Transverse colon (tissue), 4 donors: ENCODE measurements around the gene ADCY5. TPM values are rescaled to one million over a fixed set of nuclear protein-coding genes. Genes with fewer than 3 reads are reported as not detected.

Experiments used
- DNase-seq: peaks from one replicate; pipeline ENCODE4 v3.0.0-alpha.2; 2019
- H3K27ac ChIP-seq, 4 donors: fragments of 200-600 bp; sonication (generic); 2 replicates each; pipeline ENCODE4 v1.5.1; 2016 to 2018; ENCODE audit warnings: inconsistent platforms in 4 of 4
- H3K27me3 ChIP-seq: fragments of 200-600 bp; sonication (generic); 2 replicates; pipeline ENCODE4 v1.5.1; 2017; ENCODE audit warnings: inconsistent platforms
- H3K36me3 ChIP-seq, 4 donors: fragments of 200-600 bp; sonication (generic); 2 replicates each; pipeline ENCODE4 v1.5.1; 2017 to 2019; ENCODE audit warnings: inconsistent platforms in 4 of 4
- H3K4me1 ChIP-seq, 4 donors: fragments of 200-600 bp; sonication (generic); 2 replicates each; pipeline ENCODE4 v1.5.1; 2017 to 2020; ENCODE audit warnings: inconsistent platforms in 4 of 4
- H3K4me3 ChIP-seq, 4 donors: fragments of 200-600 bp; sonication (generic); 1 replicate in 1 of 4; 2 replicates in 3 of 4; pipeline versions ENCODE4 v1.5.1 to v1.6.1; 2017 to 2019; ENCODE audit warnings: inconsistent platforms in 4 of 4
- H3K9me3 ChIP-seq, 2 donors: fragments of 200-600 bp; sonication (generic); 2 replicates each; pipeline ENCODE4 v1.5.1; 2017 to 2019; ENCODE audit warnings: inconsistent platforms in 2 of 2
- CTCF ChIP-seq, 5 experiments: fragments of 200-600 bp in 3 of 5; fragments of 450-650 bp in 2 of 5; sonication (generic) in 3 of 5; IDR thresholded peaks; 1 replicate in 2 of 5; 2 replicates in 3 of 5; pipeline ENCODE4 v1.5.1; 2016 to 2017; ENCODE audit warnings: antibody characterized with exemption in 5 of 5, inconsistent platforms in 3 of 5, mild to moderate bottlenecking in 2 of 5, moderate library complexity in 1 of 5
- EP300 ChIP-seq: sonication (generic); formaldehyde crosslinking; IDR thresholded peaks from one replicate; pipeline ENCODE4 v1.6.1; 2017; ENCODE audit warnings: antibody characterized with exemption, low read depth
- POLR2A ChIP-seq: fragments of 450-650 bp; IDR thresholded peaks from one replicate; pipeline ENCODE4 v1.6.1; 2016; ENCODE audit warnings: antibody characterized with exemption, mild to moderate bottlenecking, moderate library complexity
- POLR2AphosphoS5 ChIP-seq, 3 donors: sonication (generic); formaldehyde crosslinking; IDR thresholded peaks; one replicate each; pipeline ENCODE4 v1.6.1; 2016; ENCODE audit warnings: antibody characterized with exemption in 3 of 3
- WGBS, 2 donors: methylation state at CpG; one replicate each; pipeline ENCODE4 v1.1.5; 2018; ENCODE audit warnings: low coverage in 1 of 2; 5-methylcytosine and 5-hydroxymethylcytosine counted together
- in situ Hi-C, 4 donors: fragments of 200-750 bp; cut with MboI; loops; one replicate each; pipeline versions ENCODE4 v1.15.0 to v1.15.1; 2017; ENCODE audit warnings: low sequenced_read_pairs in 3 of 4, low pct_ligation_motif_present in 1 of 4, low pct_unique_long_range_greater_than_20kb in 1 of 4
- intact Hi-C: fragments of 100-400 bp; cut with DNase I; formaldehyde crosslinking; loops from one replicate; pipeline ENCODE4 v1.15.1; 2023; ENCODE audit warnings: low total_unique reads
- total RNA-seq, 4 donors: library from RNA; depleted of rRNA; stranded (reverse); fragments of >200 nt; gene quantifications; one replicate each; pipeline ENCODE4 v1.1.0, GENCODE V29; 2016

ADCY5 gene
- total RNA-seq, 4 donors from 2014 or later, result 13.9 to 42.0 (median 28.6) TPM

GRCh38 chr3:123483146-123483545 lies 34.3 kb upstream of the ADCY5 start:
- Histone ChIP-seq H3K4me1 (no peaks in the 10 kb centered on the region), H3K27me3 (no peaks in the 10 kb centered on the region), H3K36me3 (no peaks in the 10 kb centered on the region), H3K9me3 (no peaks in the 10 kb centered on the region), H3K27ac (no peak overlapping the region), H3K4me3 (no peak overlapping the region)
- intact Hi-C loops, result no loop called here
- TF ChIP-seq CTCF (IDR thresholded peaks at IDR 0.05) (no peak), POLR2AphosphoS5 (IDR thresholded peaks at IDR 0.05) (no peak), POLR2A (no peak), EP300 (no peak)
- WGBS, 2 donors, result 89% methylated on average over 4 of the region's 6 CpGs; no CpG with 5 or more reads in 1 of the 2 donors
- in situ Hi-C loops, result loop anchor here in 3 of 4 donors (10.0 to 25.0 kb wide), 3 partner anchors 146 to 158 kb away; no protein-coding TSS in a partner anchor
- DNase-seq, result no peak

- TF ChIP-seq CTCF (IDR thresholded peaks at IDR 0.05) (no peak), POLR2A (no peak), POLR2AphosphoS5 (IDR thresholded peaks at IDR 0.05) (no peak), EP300 (no peak)
- H3K36me3 ChIP-seq, result no peaks in the 10 kb centered on the region
- 87% methylated on average over 12 of the region's 12 CpGs; no CpG with 5 or more reads in 1 of the 2 donors for WGBS, 2 donors
- DNase-seq, result no peak
- H3K9me3 ChIP-seq, result no peaks in the 10 kb centered on the region
- H3K27ac ChIP-seq, result no peak overlapping the region
- no peaks in the 10 kb centered on the region for H3K27me3 ChIP-seq
- intact Hi-C loops (no loop called here), in situ Hi-C loops (loop anchor here in 3 of 4 donors (10.0 to 25.0 kb wide), 3 partner anchors 145 to 157 kb away; no protein-coding TSS in a partner anchor)
- H3K4me1 ChIP-seq, result no peaks in the 10 kb centered on the region
- H3K4me3 ChIP-seq, result no peak overlapping the region
These were observed 33.0 kb upstream of the ADCY5 start for GRCh38 chr3:123481722-123482457.

GRCh38 chr3:123481071-123481470 lies 32.2 kb upstream of the ADCY5 start:
- no peak overlapping the region for H3K27ac ChIP-seq
- H3K36me3 ChIP-seq, result no peaks in the 10 kb centered on the region
- no peaks in the 10 kb centered on the region for H3K9me3 ChIP-seq
- H3K27me3 ChIP-seq, result no peaks in the 10 kb centered on the region
- DNase-seq, result no peak
- H3K4me1 ChIP-seq, result no peaks in the 10 kb centered on the region
- WGBS, 2 donors, result 50 to 86% methylated on average over 1 to 7 of the region's 7 CpGs
- TF ChIP-seq POLR2A (no peak), CTCF (IDR thresholded peaks at IDR 0.05) (no peak), EP300 (no peak), POLR2AphosphoS5 (IDR thresholded peaks at IDR 0.05) (no peak)
- no peak overlapping the region for H3K4me3 ChIP-seq
- in situ Hi-C loops (loop anchor here in 3 of 4 donors (10.0 to 25.0 kb wide), 3 partner anchors 144 to 156 kb away; no protein-coding TSS in a partner anchor), intact Hi-C loops (no loop called here)

GRCh38 chr3:123480428-123480827 lies 31.5 kb upstream of the ADCY5 start:
- TF ChIP-seq POLR2A (no peak), EP300 (no peak), CTCF (IDR thresholded peaks at IDR 0.05) (no peak), POLR2AphosphoS5 (IDR thresholded peaks at IDR 0.05) (no peak)
- Histone ChIP-seq H3K4me3 (no peak overlapping the region), H3K36me3 (no peaks in the 10 kb centered on the region), H3K27me3 (no peaks in the 10 kb centered on the region), H3K4me1 (no peaks in the 10 kb centered on the region), H3K9me3 (no peaks in the 10 kb centered on the region), H3K27ac (no peak overlapping the region)
- WGBS, 2 donors, result 71% methylated on average over 4 of the region's 4 CpGs; no CpG with 5 or more reads in 1 of the 2 donors
- no peak for DNase-seq
- in situ Hi-C loops, result loop anchor here in 3 of 4 donors (10.0 to 25.0 kb wide), 3 partner anchors 143 to 156 kb away; no protein-coding TSS in a partner anchor
- intact Hi-C loops, result no loop called here
